Jurkat, Clone E6-1 (cell line): ENCODE results near the gene ZNF480.
"Not testable (repeated sequence)": the region's sequence is repeated elsewhere in the genome, so short reads cannot be mapped to it uniquely, and the experiment has no call there.

Experiments used
- DNase-seq: peaks from one replicate; pipeline ENCODE4 v3.0.0-alpha.2; 2011; ENCODE audit warnings: low read depth, low spot score
- H3K4me3 ChIP-seq: 2 replicates; pipeline ENCODE4 v1.5.1; 2011; ENCODE audit warnings: mild to moderate bottlenecking, low read length, control low read depth, moderate library complexity

The ZNF480 gene

GRCh38 chr19:52336117-52336790, 39.3 kb downstream of the ZNF480 start, which contains the start of gene ZNF610:
TSS of gene ZNF610 (plus strand) at chr19:52336243. CDS start at chr19:52349173, 12,930 bp downstream.
- peak within 1 kb of the TSS; percentile 61 for H3K4me3 ChIP-seq
- peak; percentile 72 for DNase-seq

- H3K4me3 ChIP-seq = peak overlapping the region; percentile 61
- no peak for DNase-seq
These were observed 39.9 kb downstream of the ZNF480 start for GRCh38 chr19:52336791-52337381.

GRCh38 chr19:52339022-52339421, 42.1 kb downstream of the ZNF480 start:
- DNase-seq, H3K4me3 ChIP-seq: not testable (repeated sequence)

- no peak overlapping the region for H3K4me3 ChIP-seq
- peak; percentile 25 for DNase-seq
These were observed 46.6 kb downstream of the ZNF480 start for GRCh38 chr19:52343548-52343947.

- no peak for DNase-seq
- H3K4me3 ChIP-seq = no peak overlapping the region
These were observed 48.2 kb downstream of the ZNF480 start for GRCh38 chr19:52345162-52345561.

GRCh38 chr19:52351512-52351911, 54.5 kb downstream of the ZNF480 start:
- no peak for DNase-seq
- no peak overlapping the region for H3K4me3 ChIP-seq

- H3K4me3 ChIP-seq = no peak overlapping the region
These were observed 69.5 kb downstream of the ZNF480 start for GRCh38 chr19:52366414-52366824.

GRCh38 chr19:52369559-52370340, 72.8 kb downstream of the ZNF480 start, which contains the start of gene ZNF880:
TSS of gene ZNF880 (plus strand) at chr19:52369923. CDS start at chr19:52369966, 43 bp downstream.
- H3K4me3 ChIP-seq = no peak within 1 kb of the TSS
- no peak for DNase-seq

More at GRCh38 chr19:52366414-52366824, 69.5 kb downstream of the ZNF480 start:
- DNase-seq = no peak

- no peak overlapping the region for H3K4me3 ChIP-seq
These were observed 73.4 kb downstream of the ZNF480 start for GRCh38 chr19:52370341-52370710.

More at GRCh38 chr19:52370341-52370710, 73.4 kb downstream of the ZNF480 start:
- no peak for DNase-seq
